ENCODE results near the gene ACSF3. TPM values are rescaled to one million over a fixed set of nuclear protein-coding genes. Genes with fewer than 3 reads are reported as not detected.
A peak's percentile ranks its signal among the peaks of the same experiment; 100 is the strongest.

The ACSF3 gene
- 30.8 TPM for total RNA-seq (2021; ENCODE audit: unreplicated experiment)
- 25.2 TPM for polyA plus RNA-seq (2012; ENCODE audit: insufficient read length)
- percentile 57 among the genes with signal in this experiment for Bru-seq, nascent RNA
- percentile 57 among the genes with signal in this experiment for BruChase-seq, experiment 1, labeled RNA remaining after a 2-hour chase
- percentile 58 among the genes with signal in this experiment for BruChase-seq, experiment 2, labeled RNA remaining after a 6-hour chase
- long read RNA-seq, full-length matches to known transcripts = 32 of 46 reads
- long read RNA-seq, partial matches to known transcripts = 1 of 46 reads
- long read RNA-seq, other reads (novel, unspliced or antisense) = 13 of 46 reads

DNA sequence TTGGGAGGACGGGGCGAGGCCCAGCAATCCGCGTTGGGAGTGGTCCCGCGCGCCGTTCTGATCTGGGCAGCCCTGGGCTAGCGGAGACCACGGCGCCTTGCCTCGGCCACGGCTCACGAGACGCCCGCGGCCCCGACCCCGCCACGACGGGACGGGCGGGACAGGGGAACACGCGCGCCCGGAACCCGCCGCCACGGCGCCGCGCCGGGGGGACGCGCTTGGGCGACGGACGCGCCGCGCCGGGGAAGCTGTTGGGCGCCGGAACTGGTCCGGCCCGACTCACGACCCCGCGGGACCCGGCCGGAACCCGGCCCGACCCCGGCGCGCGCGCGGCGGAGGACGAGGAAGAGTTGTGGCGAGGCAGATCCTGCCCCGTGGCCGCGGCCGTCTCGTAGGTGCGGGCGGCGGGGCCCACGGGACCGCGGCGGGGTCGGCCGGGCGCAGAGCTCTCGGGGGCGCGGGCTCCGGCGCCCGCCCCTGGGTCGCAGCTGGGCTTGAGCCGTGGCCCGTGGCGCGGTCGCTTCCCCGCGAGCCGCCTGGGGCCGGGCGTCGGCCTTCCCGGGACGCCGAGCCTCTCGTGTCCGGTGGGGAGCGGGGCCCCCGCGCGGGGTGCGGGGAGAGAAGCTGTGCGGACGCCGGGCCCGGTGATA lies at the start of gene ACSF3:
Gene ACSF3 (plus strand): TSS at position 251 of the 650 bp plus-strand sequence. CDS start 6,830 bp downstream, outside the sequence.
- no peak for DNase-seq (ENCODE audit: low read depth, low spot score)

DNA sequence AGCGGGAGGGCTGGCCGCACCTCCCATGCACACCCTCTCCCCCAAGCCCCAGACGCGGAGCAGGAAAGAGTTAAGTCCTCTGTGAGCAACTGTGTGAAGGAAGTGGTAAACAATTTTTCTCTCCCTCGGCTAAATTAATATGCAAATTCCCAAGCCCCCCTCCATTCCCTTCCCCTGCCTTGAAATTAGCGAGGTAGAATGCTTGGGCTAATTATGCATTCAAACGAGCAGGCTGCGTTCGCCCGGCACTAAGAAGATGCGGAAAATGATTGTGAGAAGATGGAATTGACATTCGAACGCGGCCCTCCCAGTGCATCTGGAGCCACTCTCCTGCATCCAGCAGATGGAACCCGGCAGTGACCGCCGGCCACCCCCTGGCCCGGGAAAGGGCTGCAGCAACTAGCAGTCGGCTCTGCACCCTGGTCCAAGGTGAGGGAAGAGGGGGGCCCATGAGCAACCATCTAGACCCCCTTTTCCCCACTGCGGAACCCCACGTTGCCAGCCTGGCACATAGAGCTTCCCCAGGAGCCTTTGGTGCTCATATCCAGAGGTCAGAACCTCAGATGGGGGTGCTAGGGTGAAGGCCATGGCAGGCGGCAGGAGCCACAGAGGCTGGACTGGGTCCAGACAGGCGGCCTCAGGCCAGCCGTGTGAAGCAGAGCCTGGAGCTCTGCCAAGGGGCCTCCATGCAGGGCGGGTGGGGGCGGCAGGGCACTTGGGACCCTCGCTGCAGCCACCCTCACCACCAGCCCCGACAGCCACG lies 49.1 kb upstream of the ACSF3 start:
- no peaks in the 10 kb centered on the region for H3K27me3 ChIP-seq (ENCODE audit: control insufficient read depth, insufficient read depth, low read length)
- TF ChIP-seq, protein P1, sequence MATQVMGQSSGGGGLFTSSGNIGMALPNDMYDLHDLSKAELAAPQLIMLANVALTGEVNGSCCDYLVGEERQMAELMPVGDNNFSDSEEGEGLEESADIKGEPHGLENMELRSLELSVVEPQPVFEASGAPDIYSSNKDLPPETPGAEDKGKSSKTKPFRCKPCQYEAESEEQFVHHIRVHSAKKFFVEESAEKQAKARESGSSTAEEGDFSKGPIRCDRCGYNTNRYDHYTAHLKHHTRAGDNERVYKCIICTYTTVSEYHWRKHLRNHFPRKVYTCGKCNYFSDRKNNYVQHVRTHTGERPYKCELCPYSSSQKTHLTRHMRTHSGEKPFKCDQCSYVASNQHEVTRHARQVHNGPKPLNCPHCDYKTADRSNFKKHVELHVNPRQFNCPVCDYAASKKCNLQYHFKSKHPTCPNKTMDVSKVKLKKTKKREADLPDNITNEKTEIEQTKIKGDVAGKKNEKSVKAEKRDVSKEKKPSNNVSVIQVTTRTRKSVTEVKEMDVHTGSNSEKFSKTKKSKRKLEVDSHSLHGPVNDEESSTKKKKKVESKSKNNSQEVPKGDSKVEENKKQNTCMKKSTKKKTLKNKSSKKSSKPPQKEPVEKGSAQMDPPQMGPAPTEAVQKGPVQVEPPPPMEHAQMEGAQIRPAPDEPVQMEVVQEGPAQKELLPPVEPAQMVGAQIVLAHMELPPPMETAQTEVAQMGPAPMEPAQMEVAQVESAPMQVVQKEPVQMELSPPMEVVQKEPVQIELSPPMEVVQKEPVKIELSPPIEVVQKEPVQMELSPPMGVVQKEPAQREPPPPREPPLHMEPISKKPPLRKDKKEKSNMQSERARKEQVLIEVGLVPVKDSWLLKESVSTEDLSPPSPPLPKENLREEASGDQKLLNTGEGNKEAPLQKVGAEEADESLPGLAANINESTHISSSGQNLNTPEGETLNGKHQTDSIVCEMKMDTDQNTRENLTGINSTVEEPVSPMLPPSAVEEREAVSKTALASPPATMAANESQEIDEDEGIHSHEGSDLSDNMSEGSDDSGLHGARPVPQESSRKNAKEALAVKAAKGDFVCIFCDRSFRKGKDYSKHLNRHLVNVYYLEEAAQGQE (IDR thresholded peaks at IDR 0.05; ENCODE audit: insufficient read depth in 1 of 2, low read depth in 2 of 2, low read length in 1 of 2) = no peak
- TF ChIP-seq, protein P2, sequence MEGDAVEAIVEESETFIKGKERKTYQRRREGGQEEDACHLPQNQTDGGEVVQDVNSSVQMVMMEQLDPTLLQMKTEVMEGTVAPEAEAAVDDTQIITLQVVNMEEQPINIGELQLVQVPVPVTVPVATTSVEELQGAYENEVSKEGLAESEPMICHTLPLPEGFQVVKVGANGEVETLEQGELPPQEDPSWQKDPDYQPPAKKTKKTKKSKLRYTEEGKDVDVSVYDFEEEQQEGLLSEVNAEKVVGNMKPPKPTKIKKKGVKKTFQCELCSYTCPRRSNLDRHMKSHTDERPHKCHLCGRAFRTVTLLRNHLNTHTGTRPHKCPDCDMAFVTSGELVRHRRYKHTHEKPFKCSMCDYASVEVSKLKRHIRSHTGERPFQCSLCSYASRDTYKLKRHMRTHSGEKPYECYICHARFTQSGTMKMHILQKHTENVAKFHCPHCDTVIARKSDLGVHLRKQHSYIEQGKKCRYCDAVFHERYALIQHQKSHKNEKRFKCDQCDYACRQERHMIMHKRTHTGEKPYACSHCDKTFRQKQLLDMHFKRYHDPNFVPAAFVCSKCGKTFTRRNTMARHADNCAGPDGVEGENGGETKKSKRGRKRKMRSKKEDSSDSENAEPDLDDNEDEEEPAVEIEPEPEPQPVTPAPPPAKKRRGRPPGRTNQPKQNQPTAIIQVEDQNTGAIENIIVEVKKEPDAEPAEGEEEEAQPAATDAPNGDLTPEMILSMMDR (IDR thresholded peaks at IDR 0.05) = no peak
- TF ChIP-seq SIN3A (IDR thresholded peaks at IDR 0.05; ENCODE audit: borderline replicate concordance, insufficient read depth, low read depth, low read length) = no peak
- intact Hi-C loops (cut with micrococcal nuclease; ENCODE audit: unreplicated experiment) (no loop called here), in situ Hi-C loops (cut with HindIII; ENCODE audit: low pct_unique_long_range_greater_than_20kb, low sequenced_read_pairs) (no loop called here)
- H3K9me3 ChIP-seq (ENCODE audit: control insufficient read depth, insufficient read depth, low read depth, low read length) = no peaks in the 10 kb centered on the region
- BruUV-seq (replicated peaks) = no TSS peak
- ChIA-PET CTCF (no interaction called here), POLR2A (no interaction called here)
- H3K27ac ChIP-seq (ENCODE audit: low read length) = no peak overlapping the region
- H3K4me1 ChIP-seq (ENCODE audit: control insufficient read depth, insufficient read depth, low read length) = no peaks in the 10 kb centered on the region
- DNase-seq (ENCODE audit: low read depth, low spot score) (no peak), ATAC-seq (no peak)
- H3K36me3 ChIP-seq (ENCODE audit: control insufficient read depth, insufficient read depth, low read length) = no peaks in the 10 kb centered on the region
- H3K4me3 ChIP-seq (ENCODE audit: low read depth in 2 of 2, low read length in 2 of 2) = no peak overlapping the region

More for the DNA sequence above, at the start of gene ACSF3:
- in situ Hi-C loops (cut with HindIII; ENCODE audit: low pct_unique_long_range_greater_than_20kb, low sequenced_read_pairs) (no loop called here), intact Hi-C loops (cut with micrococcal nuclease; ENCODE audit: unreplicated experiment) (no loop called here)
- H3K4me3 ChIP-seq (ENCODE audit: low read depth in 2 of 2, low read length in 2 of 2) = peak within 1 kb of the TSS; percentile 71 to 73
- no peaks in the 10 kb centered on the region for H3K9me3 ChIP-seq (ENCODE audit: control insufficient read depth, insufficient read depth, low read depth, low read length)
- peaks cover 10% of the 10 kb centered on the region for H3K4me1 ChIP-seq (ENCODE audit: control insufficient read depth, insufficient read depth, low read length)
- peak; percentile 90 for ATAC-seq
- peak within 1 kb of the TSS; percentile 63 for H3K27ac ChIP-seq (ENCODE audit: low read length)
- ChIA-PET POLR2A (interaction anchor here (0.6 kb wide), 1 partner anchor 154 kb away, joined by 4 read pairs; no protein-coding TSS in a partner anchor), CTCF (interaction anchor here (0.6 kb wide), 1 partner anchor 218 kb away, joined by 7 read pairs; no protein-coding TSS in a partner anchor)
- BruUV-seq (replicated peaks) = no TSS peak
- H3K27me3 ChIP-seq (ENCODE audit: control insufficient read depth, insufficient read depth, low read length) = no peaks in the 10 kb centered on the region
- peaks cover 5% of the 10 kb centered on the region; the same call in 1 of the 2 replicates for H3K36me3 ChIP-seq (ENCODE audit: control insufficient read depth, insufficient read depth, low read length)
- TF ChIP-seq POLR2AphosphoS5 (IDR thresholded peaks at IDR 0.05; ENCODE audit: low read depth, low read length) (no peak), TCF7L2 (IDR thresholded peaks at IDR 0.05; ENCODE audit: low read depth, low read length) (no peak; the same call in 1 of the 2 replicates), SIN3A (IDR thresholded peaks at IDR 0.05; ENCODE audit: borderline replicate concordance, insufficient read depth, low read depth, low read length) (no peak)
- TF ChIP-seq, protein P2 (IDR thresholded peaks at IDR 0.05) = no peak
- TF ChIP-seq, protein P1 (IDR thresholded peaks at IDR 0.05; ENCODE audit: insufficient read depth in 1 of 2, low read depth in 2 of 2, low read length in 1 of 2) = no peak

Data from Panc1 (cell line).